Hematopoietic multipotent progenitor cell treated with erythropoietin and hydrocortisone succinate and interleukin-3 and kit ligand, for 17 days (in vitro differentiated cells): Measurements from ENCODE around the gene MLLT1.

Experiments used
- DNase-seq: peaks from one replicate; pipeline ENCODE4 v3.0.0-alpha.2; 2015; ENCODE audit warnings: low spot score

Gene MLLT1

GRCh38 chr19:6258812-6259311 is 20.9 kb downstream of the MLLT1 start:
- DNase-seq = no peak

- no peak for DNase-seq
These were observed 25.6 kb downstream of the MLLT1 start for GRCh38 chr19:6253954-6254733.

GRCh38 chr19:6252066-6252465 is 27.7 kb downstream of the MLLT1 start:
- no peak for DNase-seq

GRCh38 chr19:6250909-6251308 is 28.9 kb downstream of the MLLT1 start:
- DNase-seq = no peak

- no peak for DNase-seq
These were observed 29.7 kb downstream of the MLLT1 start for GRCh38 chr19:6250024-6250615.

GRCh38 chr19:6249296-6249695 is 30.5 kb downstream of the MLLT1 start:
- no peak for DNase-seq

- no peak for DNase-seq
These were observed 30.9 kb downstream of the MLLT1 start for GRCh38 chr19:6248844-6249243.

- DNase-seq = no peak
These were observed 31.4 kb downstream of the MLLT1 start for GRCh38 chr19:6248341-6248740.

- no peak for DNase-seq
These were observed 32.8 kb downstream of the MLLT1 start for GRCh38 chr19:6247007-6247288.

- DNase-seq = no peak
These were observed 33.4 kb downstream of the MLLT1 start for GRCh38 chr19:6246174-6247006.

GRCh38 chr19:6242677-6243076 is 37.1 kb downstream of the MLLT1 start:
- no peak for DNase-seq

- DNase-seq = no peak
These were observed 37.9 kb downstream of the MLLT1 start for GRCh38 chr19:6241680-6242377.

- no peak for DNase-seq
These were observed 38.7 kb downstream of the MLLT1 start for GRCh38 chr19:6241056-6241455.

- no peak for DNase-seq
These were observed 39.7 kb downstream of the MLLT1 start for GRCh38 chr19:6239871-6240676.

- no peak for DNase-seq
These were observed 40.4 kb downstream of the MLLT1 start for GRCh38 chr19:6239401-6239844.

GRCh38 chr19:6238643-6239281 is 41.0 kb downstream of the MLLT1 start:
- DNase-seq = no peak

GRCh38 chr19:6238256-6238642 is 41.5 kb downstream of the MLLT1 start:
- no peak for DNase-seq

GRCh38 chr19:6236310-6237291 is 43.2 kb downstream of the MLLT1 start:
- DNase-seq = no peak

- no peak for DNase-seq
These were observed 44.5 kb downstream of the MLLT1 start for GRCh38 chr19:6235031-6235951.
